A673 (cell line): ENCODE measurements around the gene BACH2. TPM values are rescaled to one million over a fixed set of nuclear protein-coding genes. Genes with fewer than 3 reads are reported as not detected.

ENCODE experiments used
- BruUV-seq: library from RNA; stranded (reverse); fragments of 400-500 nt; replicated peaks from 2 replicates; lab custom pipeline; 2021; lab: Mats Ljungman, UMichigan
- CTCF ChIA-PET: fragments of 300-600 bp; sonication (Branson Sonifier 250); formaldehyde crosslinking; loops from one replicate; lab custom pipeline; 2022; ENCODE audit warnings: antibody characterized with exemption; lab: Charles Lee
- POLR2A ChIA-PET: fragments of 300-600 bp; sonication (Branson Sonifier 250); formaldehyde crosslinking; loops from one replicate; lab custom pipeline; 2022; ENCODE audit warnings: antibody characterized with exemption; ENCODE audit not compliant: low non-redundant PET; lab: Charles Lee
- DNase-seq: peaks from one replicate; pipeline ENCODE4 v3.0.0-alpha.2; 2015; ENCODE audit warnings: low spot score
- H3K27ac ChIP-seq: fragments of 200-600 bp; sonication (generic); 2 replicates; pipeline ENCODE4 v1.5.1; 2016; ENCODE audit warnings: mixed run types, low read depth, mild to moderate bottlenecking, mixed read lengths, antibody characterized with exemption, low read length; ENCODE audit not compliant: poor library complexity, severe bottlenecking
- H3K27me3 ChIP-seq: fragments of 200-600 bp; sonication (generic); replicated peaks from 2 replicates; pipeline ENCODE4 v1.6.1; 2017; ENCODE audit warnings: mixed run types, low read depth, mild to moderate bottlenecking, mixed read lengths, antibody characterized with exemption, low read length; ENCODE audit not compliant: insufficient read depth, poor library complexity
- H3K36me3 ChIP-seq: fragments of 200-600 bp; sonication (generic); 2 replicates; pipeline ENCODE4 v1.6.1; 2016; ENCODE audit warnings: mixed run types, mild to moderate bottlenecking, mixed read lengths, antibody characterized with exemption, low read length; ENCODE audit not compliant: insufficient read depth, poor library complexity, severe bottlenecking
- H3K4me1 ChIP-seq: fragments of 200-600 bp; sonication (generic); 2 replicates; pipeline ENCODE4 v1.6.1; 2017; ENCODE audit warnings: mixed run types, mild to moderate bottlenecking, mixed read lengths, antibody characterized with exemption, low read length; ENCODE audit not compliant: insufficient read depth, poor library complexity, severe bottlenecking
- H3K4me3 ChIP-seq: fragments of 200-600 bp; sonication (generic); 2 replicates; pipeline ENCODE4 v1.5.1; 2016; ENCODE audit warnings: low read depth, mixed run types, mild to moderate bottlenecking, mixed read lengths, low read length; ENCODE audit not compliant: poor library complexity, severe bottlenecking
- H3K9me3 ChIP-seq: fragments of 200-600 bp; sonication (generic); 2 replicates; pipeline ENCODE4 v1.6.1; 2016; ENCODE audit warnings: mixed run types, low read depth, mild to moderate bottlenecking, mixed read lengths, antibody characterized with exemption, low read length; ENCODE audit not compliant: poor library complexity, severe bottlenecking
- EZH2 ChIP-seq: fragments of 200-600 bp; sonication (generic); IDR thresholded peaks from 2 replicates; pipeline ENCODE4 v1.6.1; 2017; ENCODE audit warnings: borderline replicate concordance, low read depth, mild to moderate bottlenecking, mixed read lengths, antibody characterized with exemption, low read length; ENCODE audit not compliant: poor library complexity, severe bottlenecking
- intact Hi-C: fragments of 100-400 bp; cut with micrococcal nuclease; formaldehyde crosslinking; loops from one replicate; pipeline ENCODE4 v1.10.0; 2022; ENCODE audit not compliant: unreplicated experiment
- total RNA-seq: library from RNA; stranded (reverse); gene quantifications from 2 replicates; pipeline ENCODE4 v1.2.3, GENCODE V29; 2021
- TF ChIP-seq, protein P1 (sequence below): fragments of 300-800, 200-600 bp; sonication (generic); conservative IDR thresholded peaks from 2 replicates; pipeline ENCODE4 v1.5.1; 2017; ENCODE audit warnings: low read depth, mild to moderate bottlenecking, antibody characterized with exemption, low read length, moderate library complexity, mixed read lengths

BACH2 gene
- total RNA-seq, 1 experiment from 2014 or later: 0.37 TPM

DNA sequence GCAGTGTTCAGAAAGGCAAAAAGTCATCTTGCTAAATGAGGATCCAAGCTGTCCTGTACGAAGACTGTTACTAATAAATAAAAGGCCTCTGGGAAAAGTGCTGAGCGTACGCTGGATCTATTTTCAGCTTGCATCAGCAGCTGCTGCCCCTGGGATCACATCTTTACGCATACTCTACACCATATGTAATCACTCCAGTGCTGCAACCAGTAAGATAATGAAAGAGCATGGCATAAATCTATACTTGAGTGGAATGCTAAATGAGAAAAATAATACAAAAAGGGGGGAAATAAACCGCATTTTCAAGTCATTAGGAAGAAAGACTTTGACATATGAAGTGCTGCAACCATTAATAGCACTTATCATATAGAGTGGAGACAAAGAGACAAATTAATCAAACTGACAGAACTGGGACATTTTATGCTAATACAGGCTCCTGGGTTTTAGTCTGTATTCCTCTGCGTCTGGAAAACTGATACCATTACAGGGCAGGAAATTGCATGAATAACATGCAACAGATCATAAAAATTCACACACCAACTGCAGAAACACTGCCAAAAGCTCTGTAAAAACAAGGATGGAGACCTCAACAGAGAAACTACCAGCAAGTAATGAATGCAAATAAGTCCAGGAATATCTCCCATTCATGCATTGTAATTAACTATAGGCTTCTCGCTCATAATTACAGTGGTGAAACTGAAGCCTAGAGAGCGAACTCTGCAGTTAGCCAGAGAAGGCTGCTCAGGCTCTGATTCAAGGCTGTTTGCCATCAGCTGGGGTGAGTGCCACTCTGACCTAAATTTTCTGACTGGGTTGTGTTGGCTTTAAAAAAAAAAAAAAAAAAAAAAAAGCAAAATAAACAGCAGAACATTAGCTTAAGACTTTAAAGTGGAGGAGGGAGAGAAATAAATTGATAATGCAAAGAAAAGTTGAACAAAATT lies 318.6 kb downstream of the BACH2 start:
- Histone ChIP-seq H3K4me1 (peaks cover 27% of the 10 kb centered on the region), H3K36me3 (no peaks in the 10 kb centered on the region), H3K27ac (peak overlapping the region; percentile 5), H3K27me3 (peaks cover 30% of the 10 kb centered on the region), H3K9me3 (no peaks in the 10 kb centered on the region), H3K4me3 (peak overlapping the region; percentile 11)
- no peak for TF ChIP-seq EZH2
- TF ChIP-seq, protein P1, sequence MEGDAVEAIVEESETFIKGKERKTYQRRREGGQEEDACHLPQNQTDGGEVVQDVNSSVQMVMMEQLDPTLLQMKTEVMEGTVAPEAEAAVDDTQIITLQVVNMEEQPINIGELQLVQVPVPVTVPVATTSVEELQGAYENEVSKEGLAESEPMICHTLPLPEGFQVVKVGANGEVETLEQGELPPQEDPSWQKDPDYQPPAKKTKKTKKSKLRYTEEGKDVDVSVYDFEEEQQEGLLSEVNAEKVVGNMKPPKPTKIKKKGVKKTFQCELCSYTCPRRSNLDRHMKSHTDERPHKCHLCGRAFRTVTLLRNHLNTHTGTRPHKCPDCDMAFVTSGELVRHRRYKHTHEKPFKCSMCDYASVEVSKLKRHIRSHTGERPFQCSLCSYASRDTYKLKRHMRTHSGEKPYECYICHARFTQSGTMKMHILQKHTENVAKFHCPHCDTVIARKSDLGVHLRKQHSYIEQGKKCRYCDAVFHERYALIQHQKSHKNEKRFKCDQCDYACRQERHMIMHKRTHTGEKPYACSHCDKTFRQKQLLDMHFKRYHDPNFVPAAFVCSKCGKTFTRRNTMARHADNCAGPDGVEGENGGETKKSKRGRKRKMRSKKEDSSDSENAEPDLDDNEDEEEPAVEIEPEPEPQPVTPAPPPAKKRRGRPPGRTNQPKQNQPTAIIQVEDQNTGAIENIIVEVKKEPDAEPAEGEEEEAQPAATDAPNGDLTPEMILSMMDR: no peak
- ChIA-PET POLR2A (no interaction called here), CTCF (interaction anchor here (0.6 to 1.9 kb wide), 4 partner anchors 38 to 598 kb away, joined by 4 to 7 read pairs (median 5); no protein-coding TSS in a partner anchor)
- BruUV-seq: no TSS peak
- intact Hi-C loops: loop anchor here (5.0 to 10.0 kb wide), 3 partner anchors 117 to 199 kb away; no protein-coding TSS in a partner anchor
- DNase-seq: peak; percentile 92

DNA sequence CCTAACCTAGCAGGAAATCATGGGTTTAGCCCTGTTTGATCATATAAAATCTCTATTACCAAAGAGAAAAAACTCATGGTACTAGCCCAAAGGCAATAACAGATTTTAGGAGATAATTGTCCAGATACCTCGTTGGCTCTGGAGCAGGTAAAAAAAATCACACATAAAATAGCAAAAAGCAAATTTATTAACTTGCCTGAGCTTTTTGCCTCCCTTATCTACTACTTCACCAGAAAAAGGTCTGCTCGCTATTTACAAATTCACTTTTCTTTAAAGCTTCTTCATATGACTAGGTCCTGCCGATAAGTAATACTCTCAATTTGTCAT lies 320.0 kb downstream of the BACH2 start:
- ChIA-PET CTCF (interaction anchor here (1.0 kb wide), 1 partner anchor 122 kb away, joined by 4 read pairs; no protein-coding TSS in a partner anchor), POLR2A (no interaction called here)
- no peaks in the 10 kb centered on the region for H3K9me3 ChIP-seq
- H3K36me3 ChIP-seq: no peaks in the 10 kb centered on the region
- H3K4me3 ChIP-seq: no peak overlapping the region
- H3K27me3 ChIP-seq: peaks cover 20% of the 10 kb centered on the region
- no TSS peak for BruUV-seq
- H3K27ac ChIP-seq: no peak overlapping the region
- no peak for DNase-seq
- H3K4me1 ChIP-seq: peaks cover 27% of the 10 kb centered on the region
- intact Hi-C loops: loop anchor here (5.0 to 10.0 kb wide), 3 partner anchors 118 to 201 kb away; no protein-coding TSS in a partner anchor
- TF ChIP-seq, protein P1: no peak
- no peak for TF ChIP-seq EZH2

DNA sequence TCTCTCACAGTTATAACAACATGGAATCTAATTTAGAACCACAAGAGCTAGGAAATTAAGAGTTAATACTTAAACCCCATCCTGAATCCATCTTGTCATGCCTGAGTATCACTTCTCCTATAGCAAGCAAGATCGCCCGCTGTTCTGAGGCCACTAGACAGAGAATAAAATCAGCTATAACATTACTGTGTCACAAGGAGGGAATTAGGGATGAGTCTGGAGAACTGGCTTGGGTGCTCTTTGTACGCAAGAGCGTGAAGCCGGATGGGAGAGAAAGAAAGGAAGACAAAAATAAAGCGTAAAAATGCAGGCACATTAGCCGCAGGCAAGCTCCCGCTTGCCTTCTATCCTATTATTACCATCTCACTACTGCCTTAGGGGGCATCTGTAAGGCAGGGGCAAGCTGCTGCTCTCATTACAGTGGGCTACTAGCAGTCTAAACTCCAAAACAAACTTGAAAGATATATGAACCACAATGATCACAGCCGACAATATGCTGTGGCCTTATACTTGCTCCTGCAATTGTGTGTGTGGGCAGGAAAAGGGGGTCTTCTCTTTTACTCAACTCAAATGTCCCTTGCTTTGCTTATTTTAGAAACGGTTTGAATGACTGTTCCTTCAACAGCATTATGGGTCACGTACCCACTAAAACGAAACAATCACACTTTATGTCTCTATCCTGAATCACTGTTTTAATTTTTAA lies 320.5 kb downstream of the BACH2 start:
- Histone ChIP-seq H3K36me3 (no peaks in the 10 kb centered on the region), H3K4me1 (peaks cover 27% of the 10 kb centered on the region), H3K27ac (no peak overlapping the region), H3K27me3 (peaks cover 20% of the 10 kb centered on the region), H3K4me3 (no peak overlapping the region), H3K9me3 (no peaks in the 10 kb centered on the region)
- peak; percentile 28 for DNase-seq
- BruUV-seq: no TSS peak
- ChIA-PET POLR2A (no interaction called here), CTCF (no interaction called here)
- intact Hi-C loops: loop anchor here (5.0 to 10.0 kb wide), 3 partner anchors 119 to 201 kb away; no protein-coding TSS in a partner anchor
- TF ChIP-seq, protein P1: no peak
- no peak for TF ChIP-seq EZH2
